Mesendoderm (in vitro differentiated cells): ENCODE measurements around the gene GALR2.

Source experiments
- DNase-seq: peaks from one replicate; pipeline ENCODE4 v3.0.0; 2013
- H2AK5ac ChIP-seq: 2 replicates; pipeline ENCODE4 v1.6.1; 2013; ENCODE audit warnings: low read length, inconsistent platforms
- H2BK120ac ChIP-seq: 2 replicates; pipeline ENCODE4 v1.6.1; 2013; ENCODE audit warnings: low read depth, mild to moderate bottlenecking, low read length, moderate library complexity, mixed read lengths
- H2BK15ac ChIP-seq: replicated peaks from 2 replicates; pipeline ENCODE4 v1.6.1; 2013; ENCODE audit warnings: low read depth, mild to moderate bottlenecking, moderate library complexity
- H2BK5ac ChIP-seq: 2 replicates; pipeline ENCODE4 v1.6.1; 2013; ENCODE audit warnings: low read length, inconsistent platforms
- H3K18ac ChIP-seq: 2 replicates; pipeline ENCODE4 v1.6.1; 2013; ENCODE audit warnings: mild to moderate bottlenecking, low read length, mixed read lengths
- H3K23ac ChIP-seq: one replicate; pipeline ENCODE4 v1.6.1; 2013; ENCODE audit warnings: low read length
- H3K27ac ChIP-seq: 2 replicates; pipeline ENCODE4 v1.5.1; 2013; ENCODE audit warnings: low read depth, mild to moderate bottlenecking, inconsistent platforms, low read length, moderate library complexity
- H3K27me3 ChIP-seq: 2 replicates; pipeline ENCODE4 v1.6.1; 2013; ENCODE audit warnings: low read length, control low read depth, mild to moderate bottlenecking, inconsistent platforms; ENCODE audit not compliant: insufficient read depth, poor library complexity
- H3K36me3 ChIP-seq: 2 replicates; pipeline ENCODE4 v1.6.1; 2013; ENCODE audit warnings: low read length, inconsistent platforms; ENCODE audit not compliant: control insufficient read depth, insufficient read depth
- H3K4ac ChIP-seq: one replicate; pipeline ENCODE4 v1.6.1; 2013; ENCODE audit warnings: low read depth, mild to moderate bottlenecking, low read length, moderate library complexity
- H3K4me1 ChIP-seq: 2 replicates; pipeline ENCODE4 v1.6.1; 2013; ENCODE audit warnings: low read depth, low read length, inconsistent platforms; ENCODE audit not compliant: control insufficient read depth
- H3K4me2 ChIP-seq: 2 replicates; pipeline ENCODE4 v1.6.1; 2013; ENCODE audit warnings: low read length
- H3K4me3 ChIP-seq: 2 replicates; pipeline ENCODE4 v1.5.1; 2013; ENCODE audit warnings: mild to moderate bottlenecking, low read length
- H3K56ac ChIP-seq: one replicate; pipeline ENCODE4 v1.6.1; 2013; ENCODE audit warnings: low read length
- H3K79me1 ChIP-seq: 2 replicates; pipeline ENCODE4 v1.6.1; 2013; ENCODE audit warnings: low read length, inconsistent platforms
- H3K79me2 ChIP-seq: 2 replicates; pipeline ENCODE4 v1.6.1; 2013; ENCODE audit warnings: mild to moderate bottlenecking, low read length; ENCODE audit not compliant: control insufficient read depth, insufficient read depth
- H3K9ac ChIP-seq: 2 replicates; pipeline ENCODE4 v1.6.1; 2013; ENCODE audit warnings: low read length, inconsistent platforms
- H4K5ac ChIP-seq: one replicate; pipeline ENCODE4 v1.6.1; 2013; ENCODE audit warnings: low read length
- H4K8ac ChIP-seq: one replicate; pipeline ENCODE4 v1.6.1; 2013; ENCODE audit warnings: low read depth, mild to moderate bottlenecking, control low read depth, low read length, moderate library complexity
- WGBS: extraction: QIAGEN DNeasy Blood & Tissue Kit; methylation state at CpG from one replicate; pipeline ENCODE4 v1.1.7; 2013; ENCODE audit warnings: low lambda C conversion rate, missing lambda C conversion rate; ENCODE audit not compliant: insufficient coverage; ENCODE audit errors: extremely low coverage; 5-methylcytosine and 5-hydroxymethylcytosine counted together

Gene GALR2

GRCh38 chr17:76085066-76085730, 10.6 kb downstream of the GALR2 start:
- Histone ChIP-seq H3K4me1 (peaks cover 6% of the 10 kb centered on the region), H3K27ac (no peak overlapping the region), H3K23ac (no peak overlapping the region), H3K56ac (no peak overlapping the region), H3K18ac (no peak overlapping the region), H2BK120ac (no peak overlapping the region), H3K27me3 (no peaks in the 10 kb centered on the region), H3K79me1 (no peaks in the 10 kb centered on the region), H4K5ac (no peak overlapping the region), H3K79me2 (no peaks in the 10 kb centered on the region), H3K4me2 (no peak overlapping the region), H4K8ac (no peak overlapping the region), H2BK15ac (no peak overlapping the region), H3K4ac (no peak overlapping the region), H2BK5ac (no peak overlapping the region), H3K4me3 (no peak overlapping the region), H2AK5ac (no peak overlapping the region), H3K9ac (no peak overlapping the region), H3K36me3 (peaks cover 15% of the 10 kb centered on the region)
- no peak for DNase-seq
- WGBS, result no CpG with 5 or more reads among the region's 17 CpGs

GRCh38 chr17:76085731-76086366, 11.3 kb downstream of the GALR2 start:
- H3K4ac ChIP-seq, result no peak overlapping the region
- no peak overlapping the region for H4K5ac ChIP-seq
- no peak for DNase-seq
- peaks cover under 1% of the 10 kb centered on the region for H3K4me1 ChIP-seq
- no peak overlapping the region for H2BK5ac ChIP-seq
- no peaks in the 10 kb centered on the region for H3K79me1 ChIP-seq
- no peak overlapping the region for H3K56ac ChIP-seq
- no peak overlapping the region for H3K4me2 ChIP-seq
- no peak overlapping the region for H4K8ac ChIP-seq
- H2BK120ac ChIP-seq, result no peak overlapping the region
- no peak overlapping the region for H3K27ac ChIP-seq
- H3K27me3 ChIP-seq, result no peaks in the 10 kb centered on the region
- peaks cover 15% of the 10 kb centered on the region for H3K36me3 ChIP-seq
- no peak overlapping the region for H3K18ac ChIP-seq
- H3K4me3 ChIP-seq, result no peak overlapping the region
- WGBS, result no CpG with 5 or more reads among the region's 13 CpGs
- H3K23ac ChIP-seq, result no peak overlapping the region
- no peak overlapping the region for H2BK15ac ChIP-seq
- H2AK5ac ChIP-seq, result no peak overlapping the region
- no peak overlapping the region for H3K9ac ChIP-seq
- H3K79me2 ChIP-seq, result no peaks in the 10 kb centered on the region

- Histone ChIP-seq H4K5ac (no peak overlapping the region), H3K27me3 (no peaks in the 10 kb centered on the region), H3K23ac (no peak overlapping the region), H3K18ac (no peak overlapping the region), H2BK15ac (no peak overlapping the region), H3K4ac (no peak overlapping the region), H3K79me2 (no peaks in the 10 kb centered on the region), H3K9ac (no peak overlapping the region), H2AK5ac (no peak overlapping the region), H2BK120ac (no peak overlapping the region), H3K27ac (no peak overlapping the region), H3K4me3 (no peak overlapping the region), H2BK5ac (no peak overlapping the region), H4K8ac (no peak overlapping the region), H3K4me2 (no peak overlapping the region), H3K4me1 (no peaks in the 10 kb centered on the region), H3K79me1 (no peaks in the 10 kb centered on the region), H3K56ac (no peak overlapping the region), H3K36me3 (peaks cover 17% of the 10 kb centered on the region)
- DNase-seq, result no peak
- no CpG with 5 or more reads among the region's 9 CpGs for WGBS
Observed at GRCh38 chr17:76086384-76086783, 11.8 kb downstream of the GALR2 start.

GRCh38 chr17:76087531-76087930, 12.9 kb downstream of the GALR2 start:
- no peak overlapping the region for H3K27ac ChIP-seq
- H3K4me1 ChIP-seq, result no peaks in the 10 kb centered on the region
- no peak overlapping the region for H2AK5ac ChIP-seq
- H3K18ac ChIP-seq, result no peak overlapping the region
- H3K79me2 ChIP-seq, result no peaks in the 10 kb centered on the region
- H3K56ac ChIP-seq, result no peak overlapping the region
- no peak overlapping the region for H3K23ac ChIP-seq
- H2BK5ac ChIP-seq, result no peak overlapping the region
- no peak overlapping the region for H4K5ac ChIP-seq
- no CpG with 5 or more reads among the region's 11 CpGs for WGBS
- peaks cover 17% of the 10 kb centered on the region for H3K36me3 ChIP-seq
- H3K4me2 ChIP-seq, result no peak overlapping the region
- H2BK15ac ChIP-seq, result no peak overlapping the region
- H2BK120ac ChIP-seq, result no peak overlapping the region
- peaks cover 2% of the 10 kb centered on the region for H3K79me1 ChIP-seq
- H3K27me3 ChIP-seq, result no peaks in the 10 kb centered on the region
- no peak overlapping the region for H3K9ac ChIP-seq
- DNase-seq, result no peak
- no peak overlapping the region for H3K4me3 ChIP-seq
- no peak overlapping the region for H3K4ac ChIP-seq
- no peak overlapping the region for H4K8ac ChIP-seq

- H4K8ac ChIP-seq, result no peak overlapping the region
- peaks cover 2% of the 10 kb centered on the region for H3K79me1 ChIP-seq
- H3K27ac ChIP-seq, result no peak overlapping the region
- no peak for DNase-seq
- no peak overlapping the region for H3K23ac ChIP-seq
- no peaks in the 10 kb centered on the region for H3K79me2 ChIP-seq
- H3K9ac ChIP-seq, result no peak overlapping the region
- H2BK5ac ChIP-seq, result no peak overlapping the region
- H4K5ac ChIP-seq, result no peak overlapping the region
- H3K27me3 ChIP-seq, result no peaks in the 10 kb centered on the region
- no peak overlapping the region for H3K4me2 ChIP-seq
- no peak overlapping the region for H3K4me3 ChIP-seq
- H2BK120ac ChIP-seq, result no peak overlapping the region
- H2BK15ac ChIP-seq, result no peak overlapping the region
- H3K18ac ChIP-seq, result no peak overlapping the region
- H3K36me3 ChIP-seq, result peaks cover 19% of the 10 kb centered on the region
- no peak overlapping the region for H3K4ac ChIP-seq
- no peaks in the 10 kb centered on the region for H3K4me1 ChIP-seq
- H2AK5ac ChIP-seq, result no peak overlapping the region
- no peak overlapping the region for H3K56ac ChIP-seq
- WGBS, result no CpG with 5 or more reads among the region's 25 CpGs
Observed at GRCh38 chr17:76088041-76088867, 13.7 kb downstream of the GALR2 start.
